HG03354 (cell line): ENCODE measurements around the gene IZUMO4.

Source experiments
- ATAC-seq: cut with Tn5 transposase; IDR thresholded peaks from one replicate; pipeline ENCODE4 v1.9.1; 2021; ENCODE audit warnings: mild to moderate bottlenecking; ENCODE audit not compliant: unreplicated experiment, poor library complexity, severe bottlenecking

The IZUMO4 gene

DNA sequence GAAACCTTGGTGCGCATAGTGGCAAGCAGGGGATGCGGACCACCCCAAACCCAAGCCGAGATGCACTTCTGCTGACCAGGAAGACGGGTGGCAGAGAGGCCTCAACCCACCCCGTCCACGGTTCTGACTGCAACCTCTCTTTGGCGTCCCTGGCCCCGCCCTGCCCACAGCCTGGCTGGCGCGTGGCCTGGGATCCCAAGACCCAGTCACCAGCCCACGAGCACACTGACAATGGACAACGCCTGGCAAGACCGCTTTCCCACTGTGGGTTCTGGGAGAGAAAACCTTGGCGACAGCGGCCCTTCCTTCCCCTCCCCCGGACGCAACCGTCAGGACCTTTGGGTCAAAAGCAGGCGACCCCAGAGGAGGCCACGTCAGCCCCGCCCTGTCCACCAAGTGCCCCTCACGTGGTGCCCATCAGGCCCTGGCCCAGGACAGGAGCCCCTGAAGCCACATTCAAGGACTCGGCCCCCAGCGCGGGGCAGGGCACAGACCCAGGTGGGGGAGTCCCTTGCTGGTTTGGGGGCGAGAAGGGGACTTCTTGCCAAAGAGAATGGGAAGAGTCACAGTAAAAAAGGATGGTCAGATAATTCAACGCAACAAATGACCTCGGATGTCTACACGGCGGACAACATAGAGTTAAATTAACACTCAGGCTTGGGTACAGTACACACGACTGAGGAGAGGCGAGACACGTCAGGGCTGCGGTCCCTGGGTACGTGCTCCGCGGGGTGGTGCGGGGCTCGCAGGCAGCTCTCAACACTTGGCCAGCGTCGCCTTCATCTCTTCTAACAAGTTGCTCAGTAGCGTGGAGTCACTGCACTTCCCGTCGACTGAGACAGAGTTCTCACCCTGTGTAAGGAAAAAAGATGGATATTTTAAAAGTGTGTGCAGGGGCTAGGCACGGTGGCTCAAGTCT, 5.0 kb downstream of the IZUMO4 start:
- ATAC-seq: no peak

DNA sequence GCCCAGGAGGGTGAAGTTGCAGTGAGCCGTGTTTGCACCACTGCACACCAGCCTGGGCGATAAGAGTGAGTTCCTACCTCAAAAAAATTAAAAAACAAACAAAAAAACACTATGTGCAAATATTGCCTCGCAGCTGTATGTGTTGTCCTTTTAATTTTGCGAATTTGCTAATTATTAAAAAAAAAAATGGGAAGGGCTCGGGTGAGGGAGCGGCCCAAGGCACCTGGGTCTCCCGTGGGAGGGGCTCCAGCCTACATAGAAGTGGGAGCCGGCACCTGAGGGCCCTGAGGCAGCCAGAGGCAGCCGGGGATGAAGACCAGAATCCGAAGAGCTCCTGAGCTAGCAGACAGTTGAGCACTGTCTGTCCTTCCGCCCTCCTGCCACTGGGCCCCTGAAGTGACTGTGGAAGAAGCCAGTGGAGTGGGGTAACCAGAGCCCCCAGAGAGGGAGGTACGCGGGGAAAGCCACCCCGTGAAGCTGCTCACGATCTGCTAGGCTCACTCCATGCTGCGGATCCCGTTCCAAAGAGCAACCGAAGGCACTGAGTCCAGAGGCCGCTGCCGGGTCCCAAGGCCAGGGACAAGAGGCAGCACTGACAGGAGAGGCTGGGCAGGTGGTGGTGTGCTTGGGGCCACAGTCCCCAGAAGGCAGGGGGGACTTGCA, 6.5 kb downstream of the IZUMO4 start:
- no peak for ATAC-seq

DNA sequence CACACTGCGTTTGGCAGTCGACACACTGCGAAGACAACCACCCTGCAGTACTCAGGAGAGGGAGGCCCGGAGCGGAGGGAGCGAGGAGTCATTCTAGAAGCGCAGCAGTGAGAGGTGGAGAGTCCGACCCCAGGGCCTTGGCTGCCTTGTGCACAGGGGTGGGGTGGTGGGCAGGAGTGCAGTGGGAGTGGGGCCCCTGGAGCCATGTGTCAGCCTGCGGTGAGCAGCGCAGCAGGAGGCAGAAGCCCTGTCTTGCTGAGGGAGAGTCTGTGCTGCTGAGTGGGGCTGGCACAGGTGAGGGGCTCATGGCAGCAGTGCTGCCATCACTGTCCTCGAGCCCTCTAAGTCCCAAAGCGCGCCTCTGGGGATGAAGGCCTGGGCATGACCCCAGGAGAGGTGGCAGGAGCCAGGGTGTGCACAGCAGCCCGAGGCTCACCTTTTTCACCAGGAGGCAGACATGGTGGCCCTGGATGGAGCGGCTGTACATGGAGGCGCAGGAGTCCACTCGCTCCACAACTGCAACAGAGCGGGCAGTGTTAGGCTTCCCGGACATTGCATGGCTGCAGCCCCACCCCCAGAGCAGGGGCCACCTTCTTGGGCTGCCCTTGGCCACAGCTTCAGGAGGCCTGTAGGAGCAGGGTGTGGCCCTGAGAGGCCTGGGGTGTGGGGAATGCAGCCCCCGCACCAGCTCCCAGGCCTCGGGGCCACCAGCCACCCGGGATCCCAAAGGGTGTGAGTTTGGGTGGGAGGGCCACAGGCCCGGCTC, 11.7 kb downstream of the IZUMO4 start:
- ATAC-seq: no peak

DNA sequence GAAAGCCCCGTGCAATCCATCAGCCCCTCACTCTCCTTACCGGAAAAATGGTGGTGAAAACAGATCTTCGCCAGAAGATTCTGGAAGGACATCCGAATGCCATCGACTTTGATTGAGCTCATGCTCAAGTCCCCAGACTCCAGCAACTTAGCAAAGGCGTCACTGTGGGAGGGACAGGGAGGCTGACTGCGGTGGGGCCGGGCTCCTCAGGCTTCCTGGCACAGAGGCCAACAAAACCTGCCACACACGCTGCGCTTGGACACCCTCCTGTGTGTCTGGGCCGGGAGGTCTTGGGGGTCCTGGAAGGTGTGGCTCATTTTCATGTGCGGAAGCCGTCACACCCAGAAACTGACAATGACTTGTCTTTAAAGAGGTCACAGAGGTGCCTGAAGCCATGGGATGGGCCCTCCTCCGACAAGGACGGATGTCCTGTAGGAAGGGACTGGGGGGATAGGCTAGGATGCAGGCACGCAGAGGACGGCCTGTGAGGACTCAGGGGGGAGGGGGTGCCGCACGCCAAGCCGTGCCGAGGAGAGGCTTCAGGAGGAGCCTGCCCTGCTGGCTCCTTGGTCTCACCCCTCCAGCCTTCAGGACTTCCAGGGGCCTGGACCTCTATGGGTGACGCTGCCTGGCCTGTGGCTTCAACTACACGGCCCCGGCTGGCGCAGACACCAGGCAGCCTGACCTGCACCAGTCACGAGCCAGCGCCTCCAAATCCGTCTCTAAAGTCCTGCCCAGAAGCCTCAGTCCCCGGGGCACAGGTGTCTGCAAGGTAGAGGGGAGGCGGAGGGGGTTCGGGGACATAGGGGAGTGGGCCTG, 12.5 kb downstream of the IZUMO4 start:
- no peak for ATAC-seq

DNA sequence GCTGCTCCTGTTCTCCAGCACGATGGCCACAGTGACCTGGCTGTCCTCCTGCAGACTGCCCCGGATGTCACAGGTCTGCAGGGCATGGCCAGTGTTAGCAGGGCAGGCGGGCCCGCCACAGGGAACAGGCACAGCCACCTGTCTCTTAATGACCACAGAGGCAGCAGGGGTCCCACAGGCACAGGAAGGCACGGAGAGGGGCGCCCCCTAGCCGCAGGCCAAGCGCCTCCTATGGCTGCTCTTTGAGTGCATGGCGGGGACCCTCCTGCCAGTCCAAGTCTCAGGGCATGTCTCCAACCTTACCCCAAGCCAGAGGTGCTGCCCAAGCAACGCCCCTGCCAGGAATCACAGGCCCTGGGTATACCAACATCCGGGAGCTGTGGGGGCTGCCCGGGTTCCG, 14.1 kb downstream of the IZUMO4 start:
- no peak for ATAC-seq

DNA sequence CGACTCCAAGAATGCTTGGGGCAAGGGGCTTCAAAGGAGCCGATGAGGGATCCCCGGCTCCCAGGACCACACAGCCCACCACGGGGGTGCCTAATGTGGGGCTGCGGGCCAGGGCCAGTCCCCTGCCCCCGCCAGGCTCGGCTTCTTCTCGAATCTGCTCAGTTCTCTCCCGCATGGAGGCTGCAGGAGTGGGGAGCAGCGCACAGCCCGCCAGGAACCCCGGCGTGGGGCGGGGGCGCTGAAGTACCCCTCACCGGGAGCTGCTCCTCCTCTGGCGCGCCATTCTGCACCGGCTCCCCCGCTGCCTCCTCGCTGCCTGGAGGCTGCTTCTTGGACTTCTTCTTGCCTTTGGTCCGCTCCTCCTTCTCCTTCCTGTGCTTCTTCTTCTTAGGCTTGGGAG, 14.7 kb downstream of the IZUMO4 start:
- no peak for ATAC-seq

DNA sequence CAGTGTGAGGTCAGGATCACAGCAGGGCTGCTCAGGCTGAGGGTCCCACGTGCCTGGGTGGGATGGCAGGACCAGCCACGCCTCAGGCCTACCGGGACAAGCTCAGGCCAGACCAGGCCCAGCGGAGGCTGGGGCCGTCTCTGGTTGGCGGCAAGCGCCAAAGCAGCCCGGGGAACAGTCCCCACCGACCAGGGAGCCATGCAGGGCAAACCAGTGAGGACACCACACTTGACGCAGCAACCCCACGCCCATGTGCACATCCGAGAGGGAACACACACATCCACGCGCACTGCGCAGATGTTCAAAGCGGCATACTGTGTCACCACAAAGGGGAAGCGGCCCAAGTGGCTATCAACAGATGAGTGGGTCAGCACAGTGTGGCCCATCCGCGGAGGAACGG, 15.2 kb downstream of the IZUMO4 start:
- no peak for ATAC-seq

DNA sequence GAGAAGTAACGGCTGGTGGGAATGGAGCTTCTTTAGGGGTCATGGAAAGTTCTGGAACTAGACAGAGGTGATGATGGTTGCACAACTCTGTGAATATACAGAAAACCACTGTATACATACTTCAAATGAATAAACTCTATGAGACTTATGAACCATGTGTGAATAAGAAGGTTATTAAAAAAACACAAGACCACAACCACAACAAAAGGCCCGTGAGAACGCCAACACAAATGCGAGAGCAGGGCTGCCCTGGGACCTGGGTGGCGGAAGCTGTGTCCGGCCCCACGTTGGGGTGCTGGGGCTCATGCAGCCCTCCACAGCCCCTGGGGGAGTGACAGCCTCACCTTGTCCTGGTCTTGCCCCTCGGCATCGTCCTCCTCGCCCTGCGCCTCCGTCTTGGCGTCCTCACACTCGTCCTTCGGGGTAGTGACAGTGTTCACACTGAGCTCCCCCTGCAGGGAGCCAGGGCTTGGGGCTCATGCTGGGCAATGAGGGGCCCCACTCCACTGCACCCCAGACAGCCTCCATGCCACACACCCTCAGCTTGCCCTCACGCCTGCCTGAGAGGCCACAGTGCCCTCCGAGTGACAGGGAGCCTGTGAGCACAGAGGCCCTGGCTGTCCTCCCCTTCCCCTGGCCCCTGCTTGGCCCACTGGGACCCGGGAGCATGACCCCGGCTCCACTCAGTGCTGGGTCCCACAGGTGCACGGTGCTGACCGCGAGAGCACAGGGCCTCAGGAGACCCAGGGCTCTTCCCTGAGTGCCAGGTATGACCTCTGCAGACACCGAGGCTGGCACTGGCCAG, 16.0 kb downstream of the IZUMO4 start:
- no peak for ATAC-seq

DNA sequence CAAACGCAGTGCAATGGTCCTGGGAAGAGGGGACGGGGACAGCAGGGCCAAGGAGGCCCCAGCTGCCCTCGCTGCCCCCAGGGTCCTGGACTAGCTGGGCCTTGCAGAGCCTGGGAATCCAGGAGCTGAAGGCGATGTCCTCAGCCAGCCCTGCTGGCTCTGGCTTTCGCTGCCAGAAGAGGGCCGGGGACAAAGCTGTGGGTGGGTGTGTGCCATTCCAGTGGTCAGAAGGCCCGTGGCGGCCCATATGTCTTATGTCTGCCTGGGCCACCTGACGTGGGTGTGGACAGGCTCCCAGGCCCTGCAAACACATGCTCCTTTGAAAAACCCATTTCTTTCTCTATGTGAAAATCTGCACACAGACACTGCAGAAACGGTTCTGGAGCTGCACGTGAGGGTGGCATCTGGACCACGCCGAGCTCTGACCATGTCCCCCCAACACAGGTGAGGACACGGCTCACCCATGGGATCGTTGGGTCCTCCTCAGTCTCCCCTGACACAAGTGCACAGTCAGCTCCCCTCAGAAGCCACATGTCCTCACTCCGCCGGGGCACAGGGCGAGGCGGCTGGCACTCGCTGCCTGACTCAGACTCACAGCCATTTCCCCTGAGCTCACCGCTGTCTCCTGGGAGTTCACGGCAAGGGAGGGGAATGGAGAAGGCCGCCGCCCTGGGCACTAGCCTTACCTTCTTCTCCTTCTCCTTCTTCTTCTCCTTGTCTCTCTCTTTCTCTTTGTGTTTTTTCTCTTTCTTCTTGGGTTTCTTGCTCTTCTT, 16.9 kb downstream of the IZUMO4 start:
- no peak for ATAC-seq

DNA sequence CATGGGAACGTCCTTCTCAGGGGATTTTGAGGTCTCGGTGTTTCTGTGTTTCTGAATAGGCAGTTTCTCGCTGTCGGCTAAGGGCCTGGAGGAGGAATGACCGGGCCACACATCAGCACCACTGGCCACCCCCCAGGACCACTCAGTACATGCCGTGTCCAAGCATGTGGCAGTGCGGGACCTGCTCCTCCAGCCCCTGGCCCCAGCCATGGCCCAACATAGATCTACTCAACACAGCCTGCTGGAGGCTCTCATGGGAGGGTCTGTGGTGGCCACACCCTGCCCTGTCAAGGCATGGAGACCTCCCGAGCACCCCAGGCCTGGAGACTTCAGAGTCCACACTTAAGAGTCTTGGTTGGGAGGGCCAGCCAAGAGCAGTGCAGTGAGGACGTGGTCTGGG, 17.5 kb downstream of the IZUMO4 start:
- ATAC-seq: no peak

DNA sequence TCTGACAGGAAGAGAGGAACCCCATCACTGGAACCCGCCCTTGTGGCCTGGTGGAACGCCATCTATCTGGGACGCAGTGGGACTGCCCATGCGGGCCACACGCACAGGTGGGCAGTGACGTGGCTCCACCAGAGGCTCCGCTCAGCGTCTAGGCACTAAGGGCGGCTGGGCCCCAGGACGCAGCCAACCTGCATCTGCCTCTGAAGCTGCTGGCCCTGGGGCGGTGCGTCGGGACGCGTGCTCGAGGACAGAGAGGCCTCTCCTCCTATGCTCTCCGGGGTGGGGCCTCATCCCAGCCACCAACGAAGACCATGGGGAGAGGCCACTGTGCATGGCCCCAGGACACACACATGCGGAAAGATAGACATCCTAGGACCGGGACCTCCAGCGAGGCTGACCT, 18.1 kb downstream of the IZUMO4 start:
- no peak for ATAC-seq

DNA sequence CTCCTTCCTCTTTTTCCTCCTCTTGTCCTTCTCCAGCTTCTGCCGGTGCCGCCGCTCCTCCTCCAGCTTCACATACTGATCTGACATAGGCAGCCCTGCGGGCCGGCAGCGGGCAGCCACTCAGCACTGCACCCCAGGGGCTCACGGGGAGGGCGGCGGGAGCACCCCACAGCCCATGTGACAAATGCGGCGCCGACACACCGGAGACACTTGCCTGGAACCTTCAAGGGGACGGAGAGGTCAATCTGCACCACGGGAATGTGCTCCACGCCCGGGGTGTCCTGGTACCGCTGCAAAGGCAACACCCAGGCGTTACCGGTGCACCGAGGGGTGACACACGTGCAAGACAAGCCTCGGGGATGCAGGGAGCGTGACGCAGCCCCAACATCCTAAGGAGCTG, 18.6 kb downstream of the IZUMO4 start:
- ATAC-seq: no peak

DNA sequence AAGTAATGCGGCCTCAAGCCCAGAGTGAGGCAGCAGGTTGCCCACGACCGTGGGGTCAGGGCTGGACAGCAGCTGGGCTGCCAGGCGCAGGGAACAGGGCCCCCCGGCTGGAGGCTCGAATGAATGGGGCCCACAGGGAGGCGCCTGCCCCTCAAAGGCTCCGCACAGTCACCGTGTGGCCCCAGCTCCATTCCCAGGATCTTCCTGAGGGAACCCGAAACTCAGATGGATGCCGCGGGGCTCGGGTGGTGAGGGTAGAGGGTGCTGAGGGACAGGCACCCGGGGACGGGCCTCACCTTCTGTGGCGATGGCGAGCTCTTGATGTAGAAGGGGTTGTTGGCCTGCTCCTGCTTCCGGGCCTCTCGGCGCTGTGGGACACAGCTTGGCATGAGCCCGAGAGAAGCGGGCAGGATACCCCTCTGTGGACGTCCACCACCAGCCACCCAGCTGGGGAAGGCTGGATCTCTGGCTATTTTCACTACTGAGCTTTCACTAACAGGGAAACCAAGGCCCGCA, 19.3 kb downstream of the IZUMO4 start:
- no peak for ATAC-seq

DNA sequence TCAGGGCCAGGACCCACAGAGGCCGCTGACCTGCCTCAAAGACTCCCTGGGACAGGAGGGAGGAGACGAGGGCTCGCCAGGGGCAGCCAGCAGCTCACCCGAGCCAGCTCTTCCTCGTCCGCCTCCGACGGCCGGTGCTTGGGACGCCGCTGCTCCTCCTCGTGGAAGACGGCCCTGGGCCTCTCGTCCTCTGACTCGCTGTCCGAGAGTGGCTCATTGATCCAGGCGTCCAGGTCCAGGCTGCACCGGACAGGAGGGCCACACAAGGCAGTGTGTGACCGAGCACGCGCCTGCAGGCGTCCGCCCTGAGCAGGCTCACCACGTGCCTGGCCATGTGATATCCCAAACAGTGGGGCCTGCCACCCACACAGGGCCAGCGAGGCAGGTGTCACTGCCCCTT, 19.8 kb downstream of the IZUMO4 start:
- no peak for ATAC-seq

DNA sequence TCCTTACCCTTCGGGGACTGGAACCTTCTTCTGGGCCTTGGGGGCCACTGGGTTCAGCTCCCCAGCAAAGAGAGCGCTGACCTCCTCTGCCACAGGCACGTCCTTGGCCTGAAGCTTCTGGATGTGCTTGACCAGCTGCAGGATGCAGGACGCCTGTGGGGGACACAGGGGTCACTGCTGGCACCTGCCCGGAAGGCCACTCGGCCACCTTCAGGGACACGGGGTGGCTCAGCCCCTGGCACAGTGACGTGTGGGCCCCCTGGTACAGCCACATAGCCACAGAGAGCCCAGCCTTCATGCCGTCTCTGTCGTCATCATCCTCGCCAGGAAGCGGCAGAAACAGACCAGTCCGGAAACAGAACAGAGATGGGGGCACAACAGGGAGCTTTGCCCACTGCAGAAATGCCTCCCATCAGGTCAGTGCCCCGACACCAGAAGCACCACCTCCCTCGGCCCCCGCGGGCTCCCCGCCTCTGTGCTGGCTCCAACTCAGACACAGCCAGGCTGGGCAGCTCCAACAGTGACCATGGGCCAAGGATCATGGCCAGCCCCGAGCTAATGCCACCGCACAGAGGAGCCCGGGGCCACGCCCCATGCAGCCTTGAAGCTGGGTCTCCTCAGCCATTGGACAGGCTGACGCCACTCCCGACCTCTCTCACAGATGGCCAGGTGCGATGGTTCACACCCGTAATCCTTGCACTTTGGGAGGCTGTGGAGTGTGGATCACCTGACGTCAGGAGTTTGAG, 20.7 kb downstream of the IZUMO4 start:
- ATAC-seq: no peak

DNA sequence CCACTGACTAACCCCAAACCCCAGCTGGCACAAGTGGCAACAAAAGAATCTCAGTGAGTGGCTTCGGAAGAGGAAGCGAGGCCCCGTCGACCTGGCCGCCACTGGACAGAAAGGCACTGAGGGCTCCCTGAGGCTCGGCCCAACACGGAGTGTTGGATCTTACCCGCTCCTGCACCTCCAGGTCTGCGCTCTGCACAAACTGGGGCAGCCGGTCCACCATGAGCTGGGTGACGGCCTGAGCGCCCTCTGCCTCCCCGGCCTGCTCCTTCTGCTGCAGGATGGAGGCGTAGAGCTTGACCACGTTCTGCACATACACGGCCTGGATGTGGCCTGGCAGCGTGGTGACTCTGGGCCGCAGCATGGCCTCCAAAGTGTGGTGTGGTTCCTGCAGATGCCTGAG, 21.7 kb downstream of the IZUMO4 start:
- no peak for ATAC-seq
